ENCODE results near the gene MYADM.

DNA sequence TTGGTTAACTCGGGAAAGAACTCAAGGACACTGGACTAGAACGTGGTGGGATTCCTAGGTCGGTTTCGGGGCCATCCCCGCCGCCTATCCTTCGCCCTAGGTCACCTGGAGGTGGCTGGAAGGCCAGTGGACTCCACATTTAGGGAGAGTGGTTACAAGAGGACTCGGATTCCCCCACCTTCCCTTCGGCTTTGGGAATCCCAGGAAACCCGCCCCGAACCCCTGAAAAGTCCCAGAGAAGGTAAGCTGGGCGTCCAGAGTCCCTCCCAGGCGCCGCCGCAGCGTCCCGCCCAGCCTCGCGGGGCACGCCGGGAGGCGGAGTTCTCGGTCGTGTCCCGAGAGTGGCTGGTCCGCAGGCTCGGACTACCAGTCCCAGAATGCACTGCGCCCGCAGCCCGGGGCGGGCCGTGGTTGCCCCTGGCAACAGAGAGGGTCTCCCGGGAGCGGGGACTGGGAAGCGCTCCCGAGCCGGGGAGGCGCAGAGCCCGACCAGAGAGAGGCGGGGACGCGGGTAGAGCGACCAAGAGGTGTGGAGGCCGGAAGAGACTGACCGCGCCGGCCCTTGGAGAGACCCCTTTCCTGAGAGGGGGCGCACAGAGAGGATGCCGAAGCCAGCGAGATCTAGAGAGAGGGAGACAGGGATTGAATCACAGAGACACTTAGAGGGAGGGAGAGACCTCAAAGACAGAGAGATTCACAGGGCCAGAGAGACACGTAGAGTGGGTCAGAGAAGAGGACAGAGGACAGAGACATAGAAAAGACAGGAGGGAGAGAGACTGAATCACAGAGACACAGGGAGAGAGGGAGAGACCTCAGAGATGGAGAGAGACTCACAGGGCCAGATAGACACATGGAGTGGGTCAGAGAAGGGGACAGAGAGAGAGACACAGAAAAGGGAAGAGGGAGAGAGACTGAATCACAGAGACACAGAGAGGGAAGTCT is 11.7 kb downstream of the MYADM start:
- no peak for TF ChIP-seq POLR2A (IDR thresholded peaks at IDR 0.05)
- TF ChIP-seq, protein P1, sequence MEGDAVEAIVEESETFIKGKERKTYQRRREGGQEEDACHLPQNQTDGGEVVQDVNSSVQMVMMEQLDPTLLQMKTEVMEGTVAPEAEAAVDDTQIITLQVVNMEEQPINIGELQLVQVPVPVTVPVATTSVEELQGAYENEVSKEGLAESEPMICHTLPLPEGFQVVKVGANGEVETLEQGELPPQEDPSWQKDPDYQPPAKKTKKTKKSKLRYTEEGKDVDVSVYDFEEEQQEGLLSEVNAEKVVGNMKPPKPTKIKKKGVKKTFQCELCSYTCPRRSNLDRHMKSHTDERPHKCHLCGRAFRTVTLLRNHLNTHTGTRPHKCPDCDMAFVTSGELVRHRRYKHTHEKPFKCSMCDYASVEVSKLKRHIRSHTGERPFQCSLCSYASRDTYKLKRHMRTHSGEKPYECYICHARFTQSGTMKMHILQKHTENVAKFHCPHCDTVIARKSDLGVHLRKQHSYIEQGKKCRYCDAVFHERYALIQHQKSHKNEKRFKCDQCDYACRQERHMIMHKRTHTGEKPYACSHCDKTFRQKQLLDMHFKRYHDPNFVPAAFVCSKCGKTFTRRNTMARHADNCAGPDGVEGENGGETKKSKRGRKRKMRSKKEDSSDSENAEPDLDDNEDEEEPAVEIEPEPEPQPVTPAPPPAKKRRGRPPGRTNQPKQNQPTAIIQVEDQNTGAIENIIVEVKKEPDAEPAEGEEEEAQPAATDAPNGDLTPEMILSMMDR (IDR thresholded peaks at IDR 0.05): no peak

Data from lower leg skin (tissue), 3 donors.